Endothelial cell of umbilical vein (primary cell): Measurements from ENCODE around the gene CRTC1. TPM values are rescaled to one million over a fixed set of nuclear protein-coding genes. Genes with fewer than 3 reads are reported as not detected.

Experiments
- BruUV-seq: library from RNA; stranded (reverse); fragments of 400-500 nt; replicated peaks from 2 replicates; lab custom pipeline; 2021; lab: Mats Ljungman, UMichigan
- CTCF ChIA-PET: fragments of 300-600, 350-600 bp; sonication (Branson Sonifier 250); formaldehyde crosslinking; loops from one replicate; lab custom pipeline; 2021; ENCODE audit warnings: antibody characterized with exemption, inconsistent platforms; lab: Charles Lee
- POLR2A ChIA-PET: fragments of 300-600, 350-600 bp; sonication (Branson Sonifier 250); formaldehyde crosslinking; loops from one replicate; lab custom pipeline; 2021; ENCODE audit warnings: antibody characterized with exemption, inconsistent platforms; lab: Charles Lee
- DNase-seq: peaks from one replicate; pipeline ENCODE4 v3.0.0-alpha.2; 2011; ENCODE audit warnings: low read depth, low spot score
- FAIRE-seq: peaks from 2 replicates; lab custom pipeline; 2011; peaks lifted over from hg19 to GRCh38; lab: Jason Lieb, UNC
- H2AFZ ChIP-seq: 2 replicates; pipeline ENCODE4 v1.6.0; 2012; ENCODE audit warnings: low read depth, low read length, control low read depth, inconsistent platforms
- H3K27ac ChIP-seq: 2 replicates; pipeline ENCODE4 v1.5.1; 2011; ENCODE audit warnings: low read depth, mild to moderate bottlenecking, control low read depth, low read length, moderate library complexity; ENCODE audit not compliant: insufficient read depth
- H3K27me3 ChIP-seq, 2 experiments: 2 replicates each; pipeline versions ENCODE4 v1.6.0 to v1.6.1; 2011; ENCODE audit warnings: low read length in 2 of 2, mixed read lengths in 1 of 2; ENCODE audit not compliant: control insufficient read depth in 2 of 2, insufficient read depth in 2 of 2
- H3K36me3 ChIP-seq, 2 experiments: 2 replicates in 1 of 2; 3 replicates in 1 of 2; pipeline ENCODE4 v1.5.1; 2011; ENCODE audit warnings: low read length in 2 of 2, mild to moderate bottlenecking in 1 of 2, moderate library complexity in 1 of 2; ENCODE audit not compliant: control insufficient read depth in 2 of 2, insufficient read depth in 2 of 2; ENCODE audit errors: extremely low read depth in 1 of 2
- H3K4me1 ChIP-seq: 3 replicates; pipeline ENCODE4 v1.5.1; 2011; ENCODE audit warnings: mild to moderate bottlenecking, low read length; ENCODE audit not compliant: control insufficient read depth, insufficient read depth; ENCODE audit errors: extremely low read depth
- H3K4me2 ChIP-seq: 2 replicates; pipeline ENCODE4 v1.6.1; 2011; ENCODE audit warnings: low read length, control low read depth, mixed read lengths; ENCODE audit not compliant: insufficient read depth
- H3K4me3 ChIP-seq, 3 experiments: fragments of 200-600 bp in 1 of 3; sonication (generic), shearing (Covaris generic) in 1 of 3; replicated peaks in 1 of 3; 2 replicates each; pipeline ENCODE4 v1.5.1; 2011 to 2016; ENCODE audit warnings: control low read depth in 3 of 3, low read length in 3 of 3, mild to moderate bottlenecking in 2 of 3, inconsistent platforms in 1 of 3, low read depth in 1 of 3, moderate library complexity in 1 of 3; ENCODE audit not compliant: insufficient read depth in 1 of 3
- H3K79me2 ChIP-seq: 2 replicates; pipeline ENCODE4 v1.6.0; 2012; ENCODE audit warnings: low read length, inconsistent platforms; ENCODE audit not compliant: control insufficient read depth, insufficient read depth
- H3K9ac ChIP-seq: replicated peaks from 2 replicates; pipeline ENCODE3; 2011; ENCODE audit warnings: low read length, control low read depth; ENCODE audit not compliant: insufficient read depth; ENCODE audit errors: extremely low read depth
- H3K9me1 ChIP-seq: replicated peaks from 3 replicates; pipeline ENCODE4 v1.6.0; 2011; ENCODE audit warnings: mild to moderate bottlenecking, low read length; ENCODE audit not compliant: control insufficient read depth, insufficient read depth; ENCODE audit errors: extremely low read depth
- H3K9me3 ChIP-seq: replicated peaks from 2 replicates; pipeline ENCODE4 v1.5.1; 2012; ENCODE audit warnings: low read length, inconsistent platforms; ENCODE audit not compliant: control insufficient read depth, insufficient read depth
- H4K20me1 ChIP-seq: replicated peaks from 2 replicates; pipeline ENCODE3; 2011; ENCODE audit warnings: mild to moderate bottlenecking, low read length; ENCODE audit not compliant: control insufficient read depth, insufficient read depth; ENCODE audit errors: extremely low read depth
- MYC ChIP-seq: IDR thresholded peaks from one replicate; pipeline ENCODE4 v1.6.1; 2011; ENCODE audit warnings: mild to moderate bottlenecking, low read depth, low read length
- dilution Hi-C: fragments of 300-500 bp; cut with MboI; formaldehyde crosslinking; loops from one replicate; pipeline ENCODE4 v1.15.0; 2019; ENCODE audit warnings: low sequenced_read_pairs; ENCODE audit not compliant: extremely low pct_ligation_motif_present
- intact Hi-C: fragments of 100-400 bp; cut with micrococcal nuclease; formaldehyde crosslinking; loops from one replicate; pipeline ENCODE4 v1.10.0; 2022
- polyA plus RNA-seq, 4 experiments: library from polyadenylated mRNA; depleted of rRNA in 3 of 4; stranded (reverse) in 3 of 4; unstranded in 1 of 4; fragments of >200 nt; gene quantifications; 2 replicates each; pipeline versions ENCODE4 v1.2.1 to v1.2.3, GENCODE V29; 2011 to 2012; ENCODE audit warnings: missing spikeins in 1 of 4
- total RNA-seq: library from RNA; stranded (reverse); gene quantifications from 2 replicates; pipeline ENCODE4 v1.2.3, GENCODE V29; 2021
- TF ChIP-seq, protein P1 (sequence below), 2 donors: IDR thresholded peaks; 1 replicate in 1 of 2; 2 replicates in 1 of 2; pipeline ENCODE4 v1.5.1; 2011; ENCODE audit warnings: low read length in 2 of 2, mild to moderate bottlenecking in 2 of 2, moderate library complexity in 2 of 2, control low read depth in 1 of 2, inconsistent platforms in 1 of 2, low read depth in 1 of 2; ENCODE audit not compliant: insufficient read depth in 1 of 2; ENCODE audit errors: extremely low read depth in 1 of 2
- TF ChIP-seq, protein P2 (sequence below): IDR thresholded peaks from 2 replicates; pipeline ENCODE4 v1.6.1; 2011; ENCODE audit not compliant: insufficient read depth, insufficient read length

The CRTC1 gene
- total and polyA plus RNA-seq, 2 donors (not counting 3 experiments of a cell fraction or from before 2014, with no cell fraction given), result 4.2 to 11.4 TPM

DNA sequence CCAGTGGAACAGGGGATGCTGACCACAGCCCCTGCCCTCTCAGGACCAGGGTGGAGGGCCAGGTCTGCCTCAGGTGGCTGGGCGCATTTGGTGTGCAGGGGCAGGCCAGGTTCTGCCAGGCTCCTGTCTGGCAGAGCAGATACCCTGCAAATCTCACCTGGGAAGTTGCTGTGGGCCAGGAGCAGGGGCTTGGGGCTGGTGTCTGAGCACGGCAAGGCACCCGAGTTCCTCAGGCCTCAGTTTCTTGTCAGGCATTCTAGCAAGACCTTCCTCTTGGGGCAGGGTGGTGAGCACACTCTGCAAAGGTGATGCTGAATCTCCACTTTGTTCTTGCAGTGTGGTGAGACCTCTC, 1.1 kb downstream of the CRTC1 start:
- Histone ChIP-seq H3K9ac (no peak overlapping the region), H3K4me2 (no peak overlapping the region), H3K79me2 (peaks cover 5% of the 10 kb centered on the region), H2AFZ (no peak overlapping the region), H3K27ac (no peak overlapping the region), H3K27me3 (no peaks in the 10 kb centered on the region), H3K36me3 (no peaks in the 10 kb centered on the region), H3K4me1 (peaks cover 7% of the 10 kb centered on the region), H3K9me1 (no peaks in the 10 kb centered on the region), H3K9me3 (no peaks in the 10 kb centered on the region), H3K4me3 (no peak overlapping the region), H4K20me1 (no peaks in the 10 kb centered on the region)
- TF ChIP-seq, protein P1, sequence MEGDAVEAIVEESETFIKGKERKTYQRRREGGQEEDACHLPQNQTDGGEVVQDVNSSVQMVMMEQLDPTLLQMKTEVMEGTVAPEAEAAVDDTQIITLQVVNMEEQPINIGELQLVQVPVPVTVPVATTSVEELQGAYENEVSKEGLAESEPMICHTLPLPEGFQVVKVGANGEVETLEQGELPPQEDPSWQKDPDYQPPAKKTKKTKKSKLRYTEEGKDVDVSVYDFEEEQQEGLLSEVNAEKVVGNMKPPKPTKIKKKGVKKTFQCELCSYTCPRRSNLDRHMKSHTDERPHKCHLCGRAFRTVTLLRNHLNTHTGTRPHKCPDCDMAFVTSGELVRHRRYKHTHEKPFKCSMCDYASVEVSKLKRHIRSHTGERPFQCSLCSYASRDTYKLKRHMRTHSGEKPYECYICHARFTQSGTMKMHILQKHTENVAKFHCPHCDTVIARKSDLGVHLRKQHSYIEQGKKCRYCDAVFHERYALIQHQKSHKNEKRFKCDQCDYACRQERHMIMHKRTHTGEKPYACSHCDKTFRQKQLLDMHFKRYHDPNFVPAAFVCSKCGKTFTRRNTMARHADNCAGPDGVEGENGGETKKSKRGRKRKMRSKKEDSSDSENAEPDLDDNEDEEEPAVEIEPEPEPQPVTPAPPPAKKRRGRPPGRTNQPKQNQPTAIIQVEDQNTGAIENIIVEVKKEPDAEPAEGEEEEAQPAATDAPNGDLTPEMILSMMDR (IDR thresholded peaks at IDR 0.05; ENCODE audit: extremely low read depth in 1 of 2, insufficient read depth in 1 of 2, low read depth in 1 of 2, low read length in 2 of 2), result no peak
- TF ChIP-seq MYC, result no peak
- FAIRE-seq (no peak), DNase-seq (no peak)
- dilution Hi-C loops (no loop called here), intact Hi-C loops (no loop called here)
- BruUV-seq, result no TSS peak
- ChIA-PET POLR2A (no interaction called here), CTCF (no interaction called here)

DNA sequence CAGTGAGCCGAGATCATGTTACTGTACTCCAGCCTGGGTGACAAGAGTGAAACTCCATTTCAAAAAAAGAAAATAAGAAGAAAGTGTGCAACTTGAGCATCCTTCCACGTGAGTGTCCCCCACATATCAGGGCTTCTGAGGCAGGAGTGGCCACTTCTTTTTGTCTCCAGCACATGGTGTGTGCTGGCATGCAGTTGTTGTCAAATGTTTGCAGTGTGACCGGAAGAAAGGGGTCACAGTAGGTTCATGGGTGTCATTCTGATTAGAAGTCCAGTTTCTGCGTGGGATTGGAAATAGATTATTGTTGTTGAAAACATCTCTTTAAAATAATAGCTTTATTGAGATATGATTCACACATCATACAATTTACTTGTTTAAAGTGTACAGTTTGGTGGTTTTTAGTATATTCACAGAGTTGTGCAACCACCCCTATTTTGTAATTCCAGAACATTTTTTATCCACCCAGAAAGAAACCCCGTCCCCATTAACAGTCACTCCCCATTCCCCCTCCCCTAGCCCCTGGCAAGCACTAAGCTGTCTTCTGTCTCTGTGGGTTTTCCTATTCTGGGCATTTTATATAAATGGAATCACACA, 2.2 kb downstream of the CRTC1 start:
- no peaks in the 10 kb centered on the region for H3K9me3 ChIP-seq
- H3K79me2 ChIP-seq, result peaks cover 5% of the 10 kb centered on the region
- intact Hi-C loops (no loop called here), dilution Hi-C loops (no loop called here)
- H3K4me3 ChIP-seq, result no peak overlapping the region
- no peaks in the 10 kb centered on the region for H3K36me3 ChIP-seq
- CTCF ChIA-PET, result interaction anchor here (1.7 kb wide), 1 partner anchor 162 kb away, joined by 4 read pairs; no protein-coding TSS in a partner anchor
- H4K20me1 ChIP-seq, result no peaks in the 10 kb centered on the region
- no TSS peak for BruUV-seq
- no peak overlapping the region for H3K9ac ChIP-seq
- H2AFZ ChIP-seq, result no peak overlapping the region
- no peak overlapping the region for H3K27ac ChIP-seq
- TF ChIP-seq MYC, result no peak
- TF ChIP-seq, protein P2, sequence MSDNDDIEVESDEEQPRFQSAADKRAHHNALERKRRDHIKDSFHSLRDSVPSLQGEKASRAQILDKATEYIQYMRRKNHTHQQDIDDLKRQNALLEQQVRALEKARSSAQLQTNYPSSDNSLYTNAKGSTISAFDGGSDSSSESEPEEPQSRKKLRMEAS, result no peak
- no peak for FAIRE-seq
- no peak overlapping the region for H3K4me2 ChIP-seq
- DNase-seq, result no peak
- H3K27me3 ChIP-seq, result no peaks in the 10 kb centered on the region
- POLR2A ChIA-PET, result no interaction called here
- no peaks in the 10 kb centered on the region for H3K9me1 ChIP-seq
- peaks cover 7% of the 10 kb centered on the region for H3K4me1 ChIP-seq
